ENCODE measurements around the gene SZT2.
"Not testable (repeated sequence)": the region's sequence is repeated elsewhere in the genome, so short reads cannot be mapped to it uniquely, and the experiment has no call there.

SZT2 gene

DNA sequence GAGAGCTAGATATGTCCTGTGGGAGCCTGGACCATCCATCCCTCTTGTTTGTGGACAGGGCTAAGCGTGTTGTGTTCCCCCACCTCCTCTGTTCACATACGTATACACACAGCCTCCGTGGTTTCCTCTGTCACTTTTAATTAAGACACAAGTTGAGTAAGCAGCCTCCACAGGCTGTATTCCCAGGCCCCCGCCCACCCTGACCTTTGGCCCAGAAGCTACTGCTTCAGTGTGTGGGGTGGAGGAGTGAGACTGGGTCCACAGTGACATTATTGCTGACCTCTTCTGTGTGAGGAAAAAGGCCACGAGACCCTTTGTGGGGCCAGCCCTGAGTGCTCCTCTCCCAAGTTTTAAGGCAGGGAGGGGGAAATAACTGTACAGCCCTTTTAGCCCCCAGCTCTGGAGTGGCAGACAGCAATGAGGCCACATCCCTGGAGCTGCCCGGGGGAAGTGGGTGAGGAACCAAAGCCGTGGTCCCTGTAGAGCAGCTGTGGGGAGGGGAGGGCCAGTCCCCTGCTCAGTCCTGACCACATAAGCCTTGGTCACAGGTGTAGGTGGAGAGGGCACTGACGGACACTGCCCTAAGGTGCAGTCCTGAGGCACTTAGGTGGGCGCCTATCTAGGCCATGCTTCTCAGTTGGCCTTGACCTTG lies 26.3 kb upstream of the SZT2 start:
- no peak for DNase-seq

DNA sequence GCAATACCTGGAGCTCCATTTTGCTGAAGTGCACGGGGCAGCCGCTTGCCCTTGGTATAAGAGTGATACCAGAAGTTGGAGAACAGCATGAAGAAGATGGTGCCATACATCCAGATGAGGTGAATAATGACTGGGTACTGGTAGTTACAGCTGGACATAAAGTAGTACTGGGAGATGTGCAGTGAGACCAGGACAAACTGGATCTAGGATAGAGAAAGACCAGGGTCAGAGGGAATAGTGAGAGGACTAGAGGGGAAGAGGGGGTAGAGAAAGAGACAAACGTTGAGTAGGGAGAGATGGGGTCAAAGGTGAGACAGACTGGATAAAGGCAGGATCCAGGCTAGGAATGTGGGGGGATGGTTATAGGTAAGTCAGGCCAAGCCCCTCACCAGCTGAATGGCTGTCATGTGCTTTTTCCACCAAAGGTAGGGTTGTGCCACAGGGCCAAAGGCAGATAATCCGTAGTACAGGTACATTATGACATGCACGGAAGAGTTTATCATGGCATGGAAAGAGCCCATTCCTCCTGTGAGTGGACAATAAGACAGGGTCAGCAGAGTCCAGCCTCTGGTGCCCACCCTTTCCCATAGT lies 25.7 kb upstream of the SZT2 start:
- DNase-seq, result no peak

DNA sequence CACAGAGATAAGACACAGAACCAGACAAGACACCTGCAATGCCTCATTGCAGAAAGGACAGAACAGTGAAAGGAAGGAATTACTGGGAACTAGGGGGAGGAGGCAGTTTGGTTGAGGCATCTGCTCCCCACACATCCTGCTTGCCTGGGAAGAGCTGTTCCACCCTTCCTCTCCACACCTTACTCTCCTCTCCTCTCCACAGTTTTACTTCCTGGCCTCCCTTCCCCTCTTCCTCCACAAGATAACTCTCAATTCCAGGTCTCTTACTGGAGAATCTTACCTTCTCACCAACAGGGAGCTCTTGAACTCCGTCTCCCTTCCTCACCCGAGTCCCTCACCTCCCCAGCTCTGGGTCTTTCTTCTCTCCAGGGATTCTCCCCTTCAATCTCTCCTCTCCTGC lies 24.0 kb upstream of the SZT2 start:
- no peak for DNase-seq

DNA sequence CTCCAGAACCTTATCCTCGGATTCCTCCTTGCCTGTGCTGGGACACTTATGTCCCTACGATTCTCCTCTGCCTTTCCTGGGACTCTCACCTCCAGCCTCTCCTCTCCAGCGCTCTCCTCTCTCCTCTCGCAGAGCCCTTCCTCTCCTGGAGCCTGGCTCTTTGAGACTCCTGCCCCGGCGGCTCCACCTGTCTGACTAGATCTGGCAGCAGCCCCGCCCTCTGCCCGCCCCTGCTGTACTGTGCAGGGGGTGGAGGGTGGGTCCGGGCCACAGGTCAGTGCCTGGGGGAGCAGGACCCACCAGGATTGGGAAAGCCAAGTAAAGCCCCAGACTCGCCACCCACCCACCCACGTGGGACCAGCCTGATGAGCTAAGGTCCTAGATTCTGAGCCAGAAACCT lies 23.5 kb upstream of the SZT2 start:
- DNase-seq, result no peak

DNA sequence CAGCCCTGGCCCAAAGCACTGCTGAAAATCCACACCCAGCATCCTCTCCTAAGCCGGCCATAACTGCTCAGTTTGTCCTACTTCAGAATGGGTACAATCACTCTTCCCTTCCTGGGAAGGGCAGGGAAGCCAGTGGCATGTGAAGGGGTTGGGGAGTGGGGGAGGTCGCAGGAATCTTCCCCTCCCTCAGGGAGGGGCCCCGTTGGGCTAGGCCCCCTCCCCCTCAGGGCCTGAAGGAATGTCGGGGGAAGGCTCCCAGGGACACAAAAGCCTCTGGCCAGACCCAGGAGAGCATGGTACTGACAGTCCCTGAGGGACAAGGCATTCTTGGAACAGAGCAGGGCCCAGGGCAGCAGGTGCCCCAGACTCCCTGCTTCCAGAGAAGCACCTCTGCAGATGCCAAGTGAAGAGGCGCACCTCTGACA lies 23.1 kb upstream of the SZT2 start:
- DNase-seq, result no peak

DNA sequence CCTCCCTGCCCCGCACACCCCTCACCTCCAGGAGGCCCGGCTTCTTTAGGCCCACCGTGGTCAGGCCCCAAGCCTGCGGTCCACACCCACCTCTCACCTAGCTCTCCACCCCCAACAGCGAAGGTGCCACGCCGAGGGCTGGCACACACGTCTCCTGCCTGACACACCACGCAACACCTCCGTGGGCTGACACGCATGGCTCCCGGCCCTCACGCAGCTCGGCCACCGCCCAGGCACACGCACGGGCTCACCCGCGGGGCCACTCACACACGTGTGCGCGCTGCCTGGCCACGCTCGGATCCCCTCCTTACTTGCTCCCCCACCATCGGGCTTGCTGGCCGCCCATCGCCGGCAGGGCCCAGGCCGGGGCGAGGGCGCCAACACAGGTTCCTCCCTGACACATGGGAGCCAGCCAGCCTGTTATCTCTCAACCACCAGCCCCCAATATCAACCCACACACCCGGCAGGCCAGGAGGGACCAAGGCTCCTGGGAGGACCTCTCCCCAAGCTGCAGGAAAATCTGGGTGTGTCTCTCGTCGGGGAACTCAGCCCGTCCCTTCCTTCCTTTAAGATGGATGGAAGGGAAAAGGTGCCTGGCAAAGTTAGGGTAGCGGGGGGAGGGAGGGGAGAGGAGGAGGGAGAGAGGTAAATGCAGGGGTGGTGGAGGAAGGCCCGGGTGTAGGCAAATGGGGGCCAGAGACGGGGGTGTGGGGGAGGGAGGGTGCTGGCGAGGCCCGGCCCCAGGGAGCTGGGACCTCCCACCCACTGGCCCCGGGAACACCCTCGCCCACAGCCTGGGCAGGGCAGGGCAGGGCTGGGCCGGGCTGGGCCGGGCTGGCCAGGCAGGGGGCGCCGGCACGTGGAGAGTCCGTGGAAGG lies 22.4 kb upstream of the SZT2 start:
- DNase-seq, result no peak

DNA sequence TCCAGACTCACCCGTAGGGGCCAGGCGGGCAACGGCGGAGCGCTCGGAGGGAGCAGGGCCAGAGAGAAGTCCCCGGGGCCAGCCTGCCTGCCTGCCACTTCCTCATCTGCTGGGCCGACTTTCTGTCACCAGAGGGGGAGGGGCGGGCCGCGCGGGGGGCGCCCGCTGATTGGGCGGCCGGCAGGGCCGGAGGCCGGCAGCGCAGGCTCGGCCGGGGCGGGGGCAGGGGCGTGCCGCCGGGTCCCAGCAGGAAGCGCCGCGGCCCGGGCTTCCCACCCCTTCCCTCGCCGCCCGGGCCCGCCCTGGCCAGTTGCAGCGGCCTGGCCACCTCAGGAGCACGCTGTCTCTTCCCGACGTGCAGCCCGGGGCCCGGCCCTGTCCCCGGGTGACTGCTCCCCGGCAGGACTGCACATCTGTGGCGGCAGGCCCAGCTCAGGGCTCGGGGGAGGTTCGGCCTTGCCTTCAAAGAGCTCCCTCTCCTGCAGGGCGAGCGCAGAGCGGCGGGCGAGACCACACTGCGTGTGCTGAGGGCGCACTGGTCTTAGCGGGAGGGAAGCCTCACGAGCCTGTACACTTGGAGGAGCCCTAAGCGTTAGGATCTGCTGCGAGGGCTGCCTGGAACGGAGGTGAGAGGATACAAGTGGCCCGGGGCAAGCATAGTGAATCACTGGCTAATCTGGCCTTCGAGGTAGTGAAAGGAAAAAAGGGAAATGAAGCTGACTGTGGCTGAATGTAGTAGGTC lies 21.6 kb upstream of the SZT2 start, which contains the start of gene ELOVL1:
ELOVL1 (minus strand) TSS at position 108 of the 742 bp plus-strand sequence. CDS start 2,402 bp downstream, outside the sequence.
- DNase-seq, result peak; percentile 95

DNA sequence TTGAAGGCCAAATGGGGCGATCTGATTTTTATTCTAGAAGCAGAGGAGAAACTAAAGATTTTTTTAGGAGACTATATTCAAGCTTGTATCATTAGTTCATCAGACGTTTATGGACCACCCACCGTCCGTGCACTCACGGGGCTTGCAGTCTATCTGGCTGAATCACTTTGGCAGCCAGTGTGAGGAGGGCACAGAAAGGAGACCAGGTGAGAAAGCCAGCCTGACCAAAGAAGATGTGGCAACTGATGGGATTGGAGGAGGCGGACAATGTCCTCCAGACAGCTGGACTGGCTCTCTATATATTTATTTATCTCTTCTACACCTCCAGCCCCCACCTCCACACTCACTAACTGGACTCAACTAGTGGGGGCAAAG lies 21.1 kb upstream of the SZT2 start:
- no peak for DNase-seq

DNA sequence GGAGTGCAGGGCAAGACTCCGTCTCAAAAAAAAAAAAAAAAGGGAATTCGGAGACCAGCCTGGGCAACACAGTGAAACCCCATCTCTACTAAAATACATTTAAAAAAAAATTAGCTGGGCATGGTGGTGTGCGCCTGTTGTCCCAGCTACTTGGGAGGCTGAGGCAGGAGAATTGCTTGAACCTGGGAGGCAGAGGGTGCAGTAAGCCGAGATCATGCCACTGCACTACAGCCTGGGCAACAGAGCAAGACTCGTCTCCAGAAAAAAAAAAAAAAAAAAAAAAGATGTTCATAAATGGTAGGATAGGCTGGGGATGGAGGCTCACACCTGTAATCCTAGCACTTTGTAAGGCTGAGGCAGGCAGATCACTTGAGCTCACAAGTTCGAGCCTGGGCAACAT lies 19.9 kb upstream of the SZT2 start:
- DNase-seq, result not testable (repeated sequence)

DNA sequence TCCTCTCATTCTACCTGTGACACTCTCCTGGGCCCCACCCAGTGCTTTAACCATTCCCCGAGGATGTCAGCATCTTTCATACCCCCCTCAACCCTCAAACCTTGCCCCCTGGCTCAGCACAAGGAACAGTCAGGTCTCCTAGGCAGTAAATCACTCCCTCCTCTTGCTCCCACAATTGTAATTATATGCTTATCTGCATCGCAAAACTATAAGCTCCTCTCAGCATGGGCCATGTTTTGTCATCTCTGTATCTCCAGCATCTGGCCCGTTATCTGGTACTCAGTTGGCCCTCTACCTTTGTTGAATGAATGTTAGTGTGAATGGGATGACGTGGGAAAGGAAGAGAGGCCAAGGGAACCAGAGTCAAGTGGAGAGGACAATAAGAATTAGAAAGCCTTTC lies 19.1 kb upstream of the SZT2 start:
- DNase-seq, result no peak

DNA sequence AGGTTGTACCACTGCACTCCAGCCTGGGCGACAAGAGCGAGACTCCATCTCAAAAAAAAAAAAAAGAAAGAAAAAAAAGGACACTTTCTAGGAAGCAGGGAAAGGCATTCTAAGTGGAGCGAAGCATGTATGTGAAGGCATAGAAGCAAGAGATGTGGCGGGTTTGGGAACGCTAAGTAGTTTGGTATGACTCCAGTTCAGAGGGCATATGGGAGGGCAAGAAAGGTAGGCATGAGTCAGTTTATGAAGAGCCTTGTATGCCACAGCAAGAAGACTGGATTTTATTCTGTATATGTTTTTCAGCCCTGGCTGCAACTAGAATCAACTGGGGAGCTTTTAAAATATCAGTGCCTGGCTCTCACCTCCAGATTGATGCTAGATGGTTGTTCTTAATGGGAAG lies 17.5 kb upstream of the SZT2 start:
- DNase-seq, result no peak

DNA sequence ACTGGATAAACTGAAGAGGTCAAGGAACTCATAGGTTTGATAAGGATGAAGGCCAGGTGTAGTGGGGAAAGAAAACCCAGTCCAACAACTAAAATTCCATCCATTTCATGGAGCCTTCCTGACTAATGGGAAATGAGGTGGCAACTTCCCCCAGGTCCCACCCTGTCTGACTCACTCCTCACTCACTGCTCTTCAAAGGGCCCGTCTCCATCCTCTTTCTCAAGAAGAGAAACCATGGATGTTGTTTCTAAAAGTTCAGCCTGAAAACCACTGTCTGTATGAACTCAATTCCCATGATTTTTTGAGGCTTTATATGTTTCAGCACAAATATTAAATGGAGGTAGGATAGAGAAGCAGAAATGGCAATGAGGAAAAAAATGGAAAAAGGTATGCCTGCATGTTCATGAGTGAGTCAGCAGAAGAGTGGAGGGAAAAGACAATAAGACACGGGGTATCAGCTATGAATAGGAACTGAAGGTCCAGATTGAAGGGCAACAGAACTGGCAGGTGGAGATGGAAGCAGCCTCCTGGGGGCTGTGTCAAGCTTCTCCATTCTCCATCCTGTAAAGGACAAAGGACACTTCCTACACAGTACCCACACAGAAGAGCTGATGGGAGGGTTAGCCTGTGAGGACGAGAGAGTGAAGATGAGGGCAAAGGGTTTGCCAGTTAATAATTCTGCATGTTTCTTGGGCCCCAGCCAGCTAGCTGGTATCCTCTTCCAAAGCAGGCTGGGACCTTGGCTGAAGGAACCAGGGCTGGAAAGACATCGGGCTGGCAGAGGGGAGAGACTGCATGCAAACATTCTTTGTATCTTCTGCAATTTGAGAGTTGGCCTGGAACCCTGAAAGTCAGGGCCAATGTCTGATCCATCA lies 16.4 kb upstream of the SZT2 start:
- DNase-seq, result no peak

DNA sequence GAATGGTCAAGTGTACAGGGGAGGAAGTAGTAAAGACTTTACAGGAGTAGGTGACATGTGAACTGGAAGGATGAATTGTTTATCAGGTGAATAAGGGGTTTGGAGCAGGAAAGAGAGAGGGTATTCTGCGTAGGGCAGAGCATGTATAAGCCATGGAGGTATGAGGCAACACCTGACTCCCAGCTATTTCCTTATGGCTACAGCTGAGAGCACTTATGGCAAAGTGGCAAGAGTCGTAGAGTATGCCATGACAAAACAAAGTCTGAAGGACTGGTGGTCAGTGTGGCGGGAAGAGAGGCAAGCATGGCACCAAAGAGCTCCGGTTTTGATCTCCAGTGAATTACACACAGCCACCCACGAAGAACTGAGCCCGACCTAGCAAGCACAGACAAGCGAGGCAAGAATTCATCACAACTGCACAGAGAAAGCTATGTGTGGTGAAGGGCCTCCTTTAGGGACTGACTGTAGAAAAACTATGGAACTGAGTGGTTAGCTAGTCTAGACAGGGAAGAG lies 12.9 kb upstream of the SZT2 start:
- DNase-seq, result peak; percentile 46

DNA sequence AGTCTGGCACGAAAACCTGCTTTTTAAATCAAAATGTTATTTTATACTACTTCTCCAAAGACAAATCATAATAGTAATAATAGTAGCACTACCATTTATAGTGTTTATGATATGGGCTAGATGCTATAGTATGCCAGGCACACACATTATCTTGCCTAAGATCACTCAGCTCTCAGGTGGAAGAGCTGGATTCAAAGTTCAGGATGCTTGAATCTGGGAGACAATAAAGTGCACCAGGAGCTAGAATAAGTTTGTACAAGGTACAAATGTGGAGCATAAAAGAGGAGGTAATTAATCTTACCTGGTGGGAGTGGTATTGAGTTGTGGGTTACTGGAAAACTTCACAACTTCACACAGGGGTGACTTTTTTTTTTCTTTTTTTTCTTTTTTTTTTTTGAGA lies 11.9 kb upstream of the SZT2 start:
- no peak for DNase-seq

DNA sequence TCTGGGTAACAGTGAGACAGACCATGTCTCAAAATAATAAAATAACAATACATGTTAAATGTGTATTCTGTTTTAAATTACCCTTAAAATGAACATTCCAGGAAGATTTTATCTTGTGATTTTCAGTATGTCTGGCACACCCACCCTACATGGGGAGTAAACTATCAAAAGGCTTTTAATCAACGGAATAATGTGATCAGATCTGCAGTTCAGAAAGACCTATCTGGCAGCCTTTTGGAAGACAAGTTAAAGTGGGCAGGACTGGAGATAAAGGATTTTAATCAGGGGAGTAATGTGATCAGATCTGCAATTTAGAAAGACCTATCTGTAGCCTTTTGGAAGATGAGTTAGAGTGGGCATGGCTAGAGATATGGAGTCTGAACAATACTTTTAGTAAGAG lies 10.2 kb upstream of the SZT2 start:
- DNase-seq, result no peak

DNA sequence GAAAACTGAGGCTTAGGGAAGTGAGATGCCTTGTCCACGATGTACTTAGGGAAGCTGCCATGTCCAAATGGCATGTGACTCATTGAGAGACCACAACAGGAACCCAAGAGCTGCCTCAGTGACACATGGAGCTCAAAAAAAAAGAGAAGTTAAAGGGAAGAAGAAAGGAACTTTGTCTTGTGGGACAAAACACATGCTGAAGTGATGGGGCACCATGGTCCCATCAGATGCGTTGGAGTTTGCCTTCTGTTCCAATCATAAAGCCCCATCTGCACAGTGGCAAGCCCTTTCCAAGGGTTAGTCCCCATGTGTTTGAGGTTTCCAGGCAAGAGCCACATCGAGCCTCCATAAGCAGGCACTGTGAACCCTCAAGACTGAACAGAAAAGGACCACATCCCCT lies 8.1 kb upstream of the SZT2 start:
- DNase-seq, result no peak

DNA sequence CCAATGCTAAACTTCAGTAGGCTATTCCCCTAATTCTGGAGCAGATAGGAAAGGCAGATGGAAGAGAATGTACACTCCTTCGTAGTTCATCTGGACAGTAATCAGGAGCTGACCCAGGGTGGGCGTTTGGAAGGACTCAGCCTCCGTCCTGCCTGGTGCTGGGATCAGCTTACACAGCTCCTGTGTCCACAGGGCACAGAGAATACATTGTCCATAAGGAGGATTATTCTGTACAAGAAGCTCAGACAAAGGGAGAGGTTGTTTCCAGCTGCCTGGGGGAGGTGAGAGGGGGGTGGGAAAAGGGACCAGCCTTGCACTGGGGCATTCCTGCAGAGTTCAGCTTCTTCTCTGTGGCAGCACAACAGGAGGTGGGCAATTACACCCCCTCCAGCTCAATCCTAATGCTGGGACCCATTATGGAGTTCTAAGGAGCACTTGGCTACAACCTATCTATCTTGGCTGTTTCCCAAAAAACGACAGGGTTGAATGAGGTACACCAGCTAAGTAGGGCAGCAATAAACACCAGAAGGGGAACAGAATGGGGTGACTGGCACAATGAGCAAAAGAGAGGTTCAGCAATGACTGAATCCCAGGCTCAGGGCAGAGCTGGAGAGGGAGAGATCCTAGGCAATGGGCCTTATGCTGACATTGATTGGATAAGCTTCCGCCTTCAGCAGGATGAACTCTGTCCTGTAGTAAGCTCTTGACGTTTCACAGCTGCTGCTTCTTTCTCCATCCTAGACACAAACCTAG lies 7.5 kb upstream of the SZT2 start:
- DNase-seq, result no peak

DNA sequence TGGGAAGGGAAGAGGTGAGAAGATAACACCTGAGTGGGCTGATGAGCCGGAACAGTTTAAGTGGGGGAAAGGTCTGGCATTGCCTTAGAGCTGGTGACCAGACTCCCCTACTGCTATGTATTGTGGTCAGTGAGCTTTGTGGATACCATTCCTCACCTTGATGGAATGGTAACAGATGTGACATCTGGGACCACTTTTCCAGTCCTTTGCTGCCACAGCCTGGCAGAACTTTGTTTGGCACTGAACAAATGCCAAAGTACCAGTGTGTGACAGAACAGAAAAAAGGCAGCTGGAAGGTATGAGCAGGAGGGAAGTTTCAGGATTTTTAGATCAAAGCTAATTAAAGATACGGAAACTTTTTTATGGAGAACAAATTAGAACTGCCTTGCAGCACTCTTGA lies 6.2 kb upstream of the SZT2 start:
- DNase-seq, result no peak

DNA sequence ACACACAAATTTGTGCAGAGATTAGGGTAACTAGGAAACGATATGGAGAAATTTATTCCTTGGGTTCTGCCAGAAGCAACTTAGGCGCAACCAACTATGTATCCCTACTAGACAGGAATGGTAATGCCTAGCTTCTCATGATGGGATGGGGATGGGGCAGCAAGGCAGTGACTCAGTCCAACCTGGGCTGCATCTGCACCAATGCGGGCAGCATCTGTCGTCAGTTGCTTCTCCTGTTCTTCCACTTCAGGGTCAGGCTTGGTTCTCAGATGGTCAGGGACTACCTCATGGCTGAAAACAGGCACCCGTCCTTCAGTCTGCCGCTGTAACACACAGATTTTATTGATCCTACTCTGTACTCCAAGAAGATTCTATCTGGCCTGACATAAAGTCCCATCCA lies 3.0 kb upstream of the SZT2 start:
- DNase-seq, result no peak

DNA sequence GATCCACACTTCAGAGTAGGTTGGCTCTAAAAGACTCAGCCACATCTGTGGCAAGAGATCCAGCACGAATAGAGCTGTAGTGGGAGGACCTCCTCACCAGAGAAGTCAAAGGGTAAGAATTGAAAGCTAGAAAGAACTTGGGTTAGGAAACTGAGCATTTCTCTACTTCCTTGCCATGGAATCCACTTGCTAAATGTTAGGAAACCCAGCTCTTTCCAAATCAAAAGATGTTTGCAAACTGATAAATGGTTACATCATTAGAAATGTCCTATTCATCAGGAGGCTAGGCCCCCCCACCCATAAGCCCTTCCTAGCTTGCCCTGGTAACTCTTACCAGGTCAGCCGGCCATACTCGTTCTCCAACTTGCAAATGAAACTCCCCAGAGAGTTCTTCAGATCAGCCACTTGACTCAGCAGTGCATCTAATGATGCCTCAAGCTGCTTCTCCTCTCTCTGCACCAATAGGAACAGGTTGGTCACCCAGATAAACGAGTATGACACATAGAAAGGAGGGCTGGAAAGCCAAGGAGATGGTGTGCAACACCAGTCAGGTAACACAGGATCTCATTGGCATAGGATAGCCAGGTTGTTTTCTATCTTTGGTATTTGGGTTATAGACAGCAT lies 1.6 kb upstream of the SZT2 start:
- no peak for DNase-seq

DNA sequence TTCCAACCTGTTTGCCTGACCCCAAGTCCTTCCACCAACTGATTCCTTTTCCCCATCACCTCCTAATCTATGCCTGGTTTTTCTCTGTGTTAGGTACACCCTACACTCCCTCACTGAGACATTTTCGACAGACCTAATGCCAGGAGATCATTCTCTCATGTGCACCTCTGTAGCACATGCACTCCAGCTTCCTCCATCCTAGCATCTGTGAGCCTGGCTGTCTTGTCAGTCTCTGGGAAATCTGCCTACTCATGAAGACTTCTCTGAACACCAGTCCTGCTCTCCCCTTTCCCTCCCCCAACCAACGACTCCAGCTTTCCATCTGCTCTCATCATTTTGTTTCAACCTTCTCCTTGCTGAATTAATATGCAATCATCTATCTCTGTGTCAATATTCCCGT lies 1.1 kb upstream of the SZT2 start:
- no peak for DNase-seq

Measured in NCI-H2029 (cell line).